ENCODE data around the gene PLPPR1.

GRCh38 chr9:101342595-101342994 lies 314.1 kb downstream of the PLPPR1 start:
- TF ChIP-seq CTCF (IDR thresholded peaks at IDR 0.05), result no peak
- TF ChIP-seq POLR2A (IDR thresholded peaks at IDR 0.05), result no peak
